ENCODE measurements around the gene REV1.

- TF ChIP-seq, protein P1, sequence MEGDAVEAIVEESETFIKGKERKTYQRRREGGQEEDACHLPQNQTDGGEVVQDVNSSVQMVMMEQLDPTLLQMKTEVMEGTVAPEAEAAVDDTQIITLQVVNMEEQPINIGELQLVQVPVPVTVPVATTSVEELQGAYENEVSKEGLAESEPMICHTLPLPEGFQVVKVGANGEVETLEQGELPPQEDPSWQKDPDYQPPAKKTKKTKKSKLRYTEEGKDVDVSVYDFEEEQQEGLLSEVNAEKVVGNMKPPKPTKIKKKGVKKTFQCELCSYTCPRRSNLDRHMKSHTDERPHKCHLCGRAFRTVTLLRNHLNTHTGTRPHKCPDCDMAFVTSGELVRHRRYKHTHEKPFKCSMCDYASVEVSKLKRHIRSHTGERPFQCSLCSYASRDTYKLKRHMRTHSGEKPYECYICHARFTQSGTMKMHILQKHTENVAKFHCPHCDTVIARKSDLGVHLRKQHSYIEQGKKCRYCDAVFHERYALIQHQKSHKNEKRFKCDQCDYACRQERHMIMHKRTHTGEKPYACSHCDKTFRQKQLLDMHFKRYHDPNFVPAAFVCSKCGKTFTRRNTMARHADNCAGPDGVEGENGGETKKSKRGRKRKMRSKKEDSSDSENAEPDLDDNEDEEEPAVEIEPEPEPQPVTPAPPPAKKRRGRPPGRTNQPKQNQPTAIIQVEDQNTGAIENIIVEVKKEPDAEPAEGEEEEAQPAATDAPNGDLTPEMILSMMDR (conservative IDR thresholded peaks at IDR 0.05; ENCODE audit: low read length) = no peak
- no peak for TF ChIP-seq EZH2phosphoT487 (IDR thresholded peaks at IDR 0.05; ENCODE audit: borderline replicate concordance, low read depth, low read length)
Measured at GRCh38 chr2:99386011-99386410, 103.8 kb downstream of the REV1 start.
